H9 (cell line): ENCODE results near the gene MBD3L2. TPM values are rescaled to one million over a fixed set of nuclear protein-coding genes. Genes with fewer than 3 reads are reported as not detected.

Experiments
- DNase-seq: peaks from one replicate; pipeline ENCODE4 v3.0.0-alpha.2; 2017
- H2AFZ ChIP-seq: one replicate; pipeline ENCODE4 v1.6.1; 2013; ENCODE audit warnings: mild to moderate bottlenecking, low read length, control low read depth, moderate library complexity
- H2AK5ac ChIP-seq: 2 replicates; pipeline ENCODE4 v1.6.1; 2013; ENCODE audit warnings: low read length, control low read depth, mixed read lengths; ENCODE audit not compliant: insufficient read length
- H2BK120ac ChIP-seq: one replicate; pipeline ENCODE4 v1.6.1; 2013; ENCODE audit warnings: low read depth, mild to moderate bottlenecking, low read length, control low read depth, inconsistent platforms; ENCODE audit not compliant: poor library complexity, severe bottlenecking
- H2BK12ac ChIP-seq: 2 replicates; pipeline ENCODE4 v1.6.1; 2013; ENCODE audit warnings: low read length, control low read depth, mixed read lengths, low read depth; ENCODE audit not compliant: insufficient read length
- H2BK15ac ChIP-seq: 2 replicates; pipeline ENCODE4 v1.6.1; 2013; ENCODE audit warnings: low read depth, low read length, control low read depth
- H2BK20ac ChIP-seq: one replicate; pipeline ENCODE4 v1.6.1; 2013; ENCODE audit warnings: low read depth, mild to moderate bottlenecking, low read length, control low read depth, inconsistent platforms; ENCODE audit not compliant: poor library complexity, severe bottlenecking
- H2BK5ac ChIP-seq: 2 replicates; pipeline ENCODE4 v1.6.1; 2013; ENCODE audit warnings: low read length, control low read depth, mixed read lengths; ENCODE audit not compliant: insufficient read length
- H3K14ac ChIP-seq: 2 replicates; pipeline ENCODE4 v1.6.1; 2013; ENCODE audit warnings: low read length, control low read depth; ENCODE audit not compliant: insufficient read depth
- H3K18ac ChIP-seq: 2 replicates; pipeline ENCODE4 v1.6.1; 2013; ENCODE audit warnings: low read depth, mild to moderate bottlenecking, mixed read lengths, low read length, control low read depth; ENCODE audit not compliant: insufficient read length
- H3K23ac ChIP-seq: 2 replicates; pipeline ENCODE4 v1.6.1; 2013; ENCODE audit warnings: low read length, control low read depth, mixed read lengths, low read depth; ENCODE audit not compliant: insufficient read length
- H3K23me2 ChIP-seq: 2 replicates; pipeline ENCODE4 v1.6.1; 2013; ENCODE audit warnings: low read depth, mild to moderate bottlenecking, mixed read lengths, low read length, control low read depth; ENCODE audit not compliant: insufficient read length, poor library complexity, severe bottlenecking
- H3K27ac ChIP-seq: 2 replicates; pipeline ENCODE4 v1.5.1; 2013; ENCODE audit warnings: low read length, control low read depth, mixed read lengths, low read depth; ENCODE audit not compliant: insufficient read length
- H3K27me3 ChIP-seq: 2 replicates; pipeline ENCODE4 v1.6.1; 2013; ENCODE audit warnings: low read length, control low read depth, inconsistent platforms; ENCODE audit not compliant: insufficient read depth
- H3K4ac ChIP-seq: 2 replicates; pipeline ENCODE4 v1.6.1; 2013; ENCODE audit warnings: low read depth, mild to moderate bottlenecking, control low read depth, inconsistent platforms, low read length, moderate library complexity
- H3K4me1 ChIP-seq: 2 replicates; pipeline ENCODE4 v1.6.1; 2013; ENCODE audit warnings: low read length, control low read depth, inconsistent platforms; ENCODE audit not compliant: insufficient read depth
- H3K4me2 ChIP-seq: 2 replicates; pipeline ENCODE4 v1.6.1; 2013; ENCODE audit warnings: low read length, control low read depth, mixed read lengths; ENCODE audit not compliant: insufficient read length, insufficient read depth
- H3K56ac ChIP-seq: 2 replicates; pipeline ENCODE4 v1.6.1; 2013; ENCODE audit warnings: low read depth, mild to moderate bottlenecking, mixed read lengths, low read length, control low read depth; ENCODE audit not compliant: insufficient read length
- H3K79me1 ChIP-seq: 2 replicates; pipeline ENCODE4 v1.6.1; 2013; ENCODE audit warnings: low read depth, mild to moderate bottlenecking, moderate library complexity, low read length, control low read depth, inconsistent platforms; ENCODE audit not compliant: insufficient read depth, poor library complexity, severe bottlenecking
- H3K79me2 ChIP-seq: 2 replicates; pipeline ENCODE4 v1.6.1; 2013; ENCODE audit warnings: low read length, control low read depth, inconsistent platforms; ENCODE audit not compliant: insufficient read depth
- H3K9ac ChIP-seq: 2 replicates; pipeline ENCODE4 v1.6.1; 2013; ENCODE audit warnings: low read length, control low read depth, mixed read lengths; ENCODE audit not compliant: insufficient read length; ENCODE audit errors: extremely low read depth
- H3K9me3 ChIP-seq: one replicate; pipeline ENCODE4 v1.6.1; 2013; ENCODE audit warnings: low read depth, low read length, inconsistent platforms; ENCODE audit not compliant: control insufficient read depth
- H3T11ph ChIP-seq: one replicate; pipeline ENCODE4 v1.6.1; 2013; ENCODE audit warnings: mild to moderate bottlenecking, low read length, control low read depth, inconsistent platforms
- H4K20me1 ChIP-seq: one replicate; pipeline ENCODE4 v1.6.1; 2013; ENCODE audit not compliant: control insufficient read depth, insufficient read length, insufficient read depth
- H4K5ac ChIP-seq: 2 replicates; pipeline ENCODE4 v1.6.1; 2013; ENCODE audit warnings: low read depth, mild to moderate bottlenecking, mixed read lengths, low read length, control low read depth; ENCODE audit not compliant: insufficient read length
- H4K8ac ChIP-seq: replicated peaks from 2 replicates; pipeline ENCODE4 v1.6.1; 2013; ENCODE audit warnings: low read length, control low read depth, mixed read lengths, low read depth; ENCODE audit not compliant: insufficient read length
- H4K91ac ChIP-seq: 2 replicates; pipeline ENCODE4 v1.6.1; 2013; ENCODE audit warnings: low read depth, mild to moderate bottlenecking, moderate library complexity, mixed read lengths, low read length, control low read depth; ENCODE audit not compliant: insufficient read length
- H3K27ac Mint-ChIP-seq, 3 experiments: 2 replicates in 2 of 3; 3 replicates in 1 of 3; pipeline ENCODE4 v1.8.0; 2020 to 2021; ENCODE audit warnings: mixed read lengths in 3 of 3, mild to moderate bottlenecking in 1 of 3, moderate library complexity in 1 of 3
- H3K27me3 Mint-ChIP-seq: 2 replicates; pipeline ENCODE4 v1.8.0; 2021; ENCODE audit warnings: low read depth, mild to moderate bottlenecking, moderate library complexity, mixed read lengths
- H3K36me3 Mint-ChIP-seq, 3 experiments: 2 replicates in 2 of 3; 3 replicates in 1 of 3; pipeline ENCODE4 v1.8.0; 2020 to 2021; ENCODE audit warnings: low read depth in 3 of 3, mixed read lengths in 3 of 3; ENCODE audit not compliant: insufficient read depth in 1 of 3
- H3K4me1 Mint-ChIP-seq, 2 experiments: 2 replicates each; pipeline ENCODE4 v1.8.0; 2020; ENCODE audit warnings: mixed read lengths in 2 of 2
- H3K4me3 Mint-ChIP-seq, 2 experiments: 2 replicates in 1 of 2; 3 replicates in 1 of 2; pipeline ENCODE4 v1.8.0; 2020 to 2021; ENCODE audit warnings: mild to moderate bottlenecking in 2 of 2, mixed read lengths in 2 of 2, moderate library complexity in 1 of 2
- H3K9me3 Mint-ChIP-seq, 2 experiments: 2 replicates in 1 of 2; 3 replicates in 1 of 2; pipeline ENCODE4 v1.8.0; 2020; ENCODE audit warnings: mild to moderate bottlenecking in 2 of 2, mixed read lengths in 2 of 2, moderate library complexity in 1 of 2
- CTCF ChIP-seq: fragments of 200-600 bp; sonication (generic); conservative IDR thresholded peaks from 3 replicates; pipeline ENCODE4 v1.8.0; 2021; ENCODE audit warnings: antibody characterized with exemption, mild to moderate bottlenecking
- WGBS: extraction: QIAGEN DNeasy Blood & Tissue Kit; methylation state at CpG from one replicate; pipeline ENCODE4 v1.1.7; 2013; ENCODE audit warnings: missing lambda C conversion rate, low lambda C conversion rate, mixed read lengths; ENCODE audit not compliant: insufficient read length; ENCODE audit errors: extremely low coverage; 5-methylcytosine and 5-hydroxymethylcytosine counted together
- total RNA-seq: library from RNA; stranded (reverse); gene quantifications from 2 replicates; pipeline ENCODE4 v1.2.1, GENCODE V29; 2021

MBD3L2 gene
- total RNA-seq, 1 experiment from 2014 or later = not detected

- Histone ChIP-seq H3K9me3 (peaks cover 55% of the 10 kb centered on the region), H2BK120ac (no peak overlapping the region), H3T11ph (no peak overlapping the region), H4K91ac (no peak overlapping the region), H3K4me1 (no peaks in the 10 kb centered on the region), H2AFZ (no peak overlapping the region), H3K79me2 (no peaks in the 10 kb centered on the region), H4K8ac (no peak overlapping the region), H3K14ac (no peak overlapping the region), H3K9ac (no peak overlapping the region), H2AK5ac (no peak overlapping the region), H2BK12ac (no peak overlapping the region), H2BK20ac (no peak overlapping the region), H4K20me1 (no peaks in the 10 kb centered on the region), H3K23ac (no peak overlapping the region), H3K79me1 (no peaks in the 10 kb centered on the region), H2BK5ac (no peak overlapping the region), H3K18ac (no peak overlapping the region), H3K4ac (no peak overlapping the region), H3K56ac (no peak overlapping the region), H3K27ac (no peak overlapping the region), H4K5ac (no peak overlapping the region), H2BK15ac (no peak overlapping the region), H3K23me2 (no peaks in the 10 kb centered on the region), H3K4me2 (no peak overlapping the region), H3K27me3 (no peaks in the 10 kb centered on the region)
- TF ChIP-seq CTCF = no peak
- H3K4me3 Mint-ChIP-seq = no peak overlapping the region
- no peaks in the 10 kb centered on the region; the same call in 1 of the 2 replicates for H3K27me3 Mint-ChIP-seq
- no CpG with 5 or more reads among the region's 1 CpG for WGBS
- peaks cover 78 to 88% of the 10 kb centered on the region in 2 experiments for H3K9me3 Mint-ChIP-seq
- H3K4me1 Mint-ChIP-seq = no peaks in the 10 kb centered on the region
- DNase-seq = no peak
- no peak overlapping the region for H3K27ac Mint-ChIP-seq
- H3K36me3 Mint-ChIP-seq = peaks cover 2 to 32% (median 5%) of the 10 kb centered on the region in 3 experiments; a peak in 4 of 7 replicates
These were observed 48.3 kb upstream of the MBD3L2 start for GRCh38 chr19:7000816-7001215.
